ENCODE results near the gene MXD1. TPM values are rescaled to one million over a fixed set of nuclear protein-coding genes. Genes with fewer than 3 reads are reported as not detected.

MXD1 gene
- total and polyA plus RNA-seq, 2 of the 4 experiments (the other 2 are of a cell fraction): 2.0 to 3.7 TPM

DNA sequence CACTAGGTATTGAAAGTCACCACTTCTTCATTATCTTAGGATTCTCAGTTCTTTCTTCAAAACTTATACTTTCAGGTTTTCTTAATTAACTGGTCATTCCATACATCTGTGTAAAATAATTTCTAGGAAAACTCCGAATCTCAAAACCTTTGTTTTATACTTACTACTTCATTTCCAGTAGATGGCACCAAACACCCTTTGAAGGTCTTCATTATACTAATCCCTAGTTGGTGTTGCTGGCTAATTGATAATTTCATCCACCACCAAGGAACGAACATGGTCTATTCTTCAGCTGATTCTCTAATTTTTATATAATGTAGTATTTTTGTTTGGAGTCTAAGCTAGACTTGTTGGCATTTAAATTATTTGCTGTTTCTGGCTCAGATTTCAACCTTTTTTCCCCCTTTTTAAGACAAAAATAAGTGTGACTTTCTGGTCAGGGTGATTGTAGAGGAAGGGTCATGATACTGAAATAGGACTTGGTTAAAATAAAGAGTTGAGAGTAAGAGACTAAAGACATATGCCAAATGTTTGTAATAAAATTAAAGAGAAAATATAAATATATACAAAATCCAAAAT is 2.8 kb upstream of the MXD1 start:
- Histone ChIP-seq H4K91ac (ENCODE audit: insufficient read depth, low read depth, low read length) (no peak overlapping the region), H3K14ac (replicated peaks; ENCODE audit: low read depth, low read length) (no peak overlapping the region), H3K79me1 (ENCODE audit: low read depth in 1 of 2, low read length in 2 of 2) (peaks cover 1 to 11% of the 10 kb centered on the region in 2 experiments; a peak in 3 of 4 replicates), H4K20me1 (ENCODE audit: insufficient read depth, low read length) (no peaks in the 10 kb centered on the region), H2AK9ac (replicated peaks; ENCODE audit: low read depth, low read length, poor library complexity) (no peak overlapping the region), H3K4me3 (ENCODE audit: insufficient read depth, low read depth, low read length) (no peak overlapping the region), H3K4ac (ENCODE audit: low read depth, low read length) (no peak overlapping the region), H2BK20ac (ENCODE audit: low read depth, low read length) (no peak overlapping the region), H2AK5ac (ENCODE audit: low read depth, low read length) (no peak overlapping the region), H3K9me3 (ENCODE audit: control insufficient read depth, insufficient read depth, low read length) (no peaks in the 10 kb centered on the region), H3K4me1 (ENCODE audit: control insufficient read depth, insufficient read depth, low read length) (no peaks in the 10 kb centered on the region), H3K9ac (ENCODE audit: low read depth, low read length) (no peak overlapping the region), H3K18ac (ENCODE audit: low read depth, low read length) (no peak overlapping the region), H4K5ac (ENCODE audit: low read depth, low read length) (no peak overlapping the region), H3K27ac (ENCODE audit: insufficient read depth, low read length) (no peak overlapping the region), H3K23ac (ENCODE audit: low read depth, low read length) (no peak overlapping the region), H2BK5ac (ENCODE audit: low read depth, low read length, poor library complexity, severe bottlenecking) (no peak overlapping the region), H3K36me3 (ENCODE audit: control insufficient read depth, insufficient read depth, low read length) (peaks cover 6% of the 10 kb centered on the region), H3K56ac (ENCODE audit: extremely low read depth, insufficient read depth, low read length) (no peak overlapping the region), H4K8ac (ENCODE audit: low read depth in 2 of 2, low read length in 2 of 2) (no peak overlapping the region), H2BK15ac (ENCODE audit: low read depth, low read length) (no peak overlapping the region), H2BK120ac (ENCODE audit: low read depth, low read length) (no peak overlapping the region), H3K27me3 (ENCODE audit: control insufficient read depth, insufficient read depth, low read length) (no peaks in the 10 kb centered on the region), H2AFZ (replicated peaks; ENCODE audit: low read length, poor library complexity) (no peak overlapping the region), H3K9me1 (ENCODE audit: insufficient read depth, low read length) (no peaks in the 10 kb centered on the region), H3K4me2 (ENCODE audit: low read depth, low read length) (no peak overlapping the region)
- no TSS peak for BruUV-seq (replicated peaks)
- dilution Hi-C loops (cut with HindIII; ENCODE audit: low sequenced_read_pairs, unreplicated experiment): no loop called here
- intact Hi-C loops (cut with micrococcal nuclease): loop anchor here (5.0 kb wide), 1 partner anchor 390 kb away; the partner anchor contains the start of gene FAM136A
- POLR2A ChIA-PET (ENCODE audit: unreplicated experiment): interaction anchor here (0.5 kb wide), 1 partner anchor 182 kb away, joined by 6 read pairs; no protein-coding TSS in a partner anchor
- in situ Hi-C loops (cut with MboI; ENCODE audit: low sequenced_read_pairs): loop anchor here (25.0 kb wide), 1 partner anchor 325 kb away; the partner anchor contains the start of gene TIA1
- ATAC-seq (ENCODE audit: low read depth) (no peak), DNase-seq (peak; percentile 58)
- WGBS, 2 experiments (ENCODE audit: extremely low coverage in 2 of 2, insufficient read length in 1 of 2): no CpG with 5 or more reads among the region's 2 CpGs
- TF ChIP-seq NFE2L2 (IDR thresholded peaks at IDR 0.05; ENCODE audit: low read depth, low read length) (no peak), SMC3 (IDR thresholded peaks at IDR 0.05; ENCODE audit: low read depth, low read length) (peak; percentile 78), CHD1 (IDR thresholded peaks at IDR 0.05; ENCODE audit: low read depth, low read length) (no peak), RAD21 (IDR thresholded peaks at IDR 0.05; ENCODE audit: low read length) (peak; percentile 80), CEBPB (IDR thresholded peaks at IDR 0.05; ENCODE audit: low read depth, low read length) (no peak), RCOR1 (IDR thresholded peaks at IDR 0.05; ENCODE audit: insufficient replicate concordance, low read length) (no peak), CTCF (conservative IDR thresholded peaks at IDR 0.05; ENCODE audit: low read depth, low read length) (peak; percentile 71), MAFK (IDR thresholded peaks at IDR 0.05; ENCODE audit: low read depth, low read length) (no peak), RFX5 (IDR thresholded peaks at IDR 0.05; ENCODE audit: low read depth, low read length) (no peak), BHLHE40 (IDR thresholded peaks at IDR 0.05; ENCODE audit: low read depth, low read length) (no peak), POLR2A (IDR thresholded peaks at IDR 0.05; ENCODE audit: low read depth, low read length) (no peak), MXI1 (IDR thresholded peaks at IDR 0.05; ENCODE audit: borderline replicate concordance, low read depth, low read length) (no peak), MAZ (IDR thresholded peaks at IDR 0.05; ENCODE audit: borderline replicate concordance, low read depth, low read length) (no peak)
- TF ChIP-seq, protein P1, sequence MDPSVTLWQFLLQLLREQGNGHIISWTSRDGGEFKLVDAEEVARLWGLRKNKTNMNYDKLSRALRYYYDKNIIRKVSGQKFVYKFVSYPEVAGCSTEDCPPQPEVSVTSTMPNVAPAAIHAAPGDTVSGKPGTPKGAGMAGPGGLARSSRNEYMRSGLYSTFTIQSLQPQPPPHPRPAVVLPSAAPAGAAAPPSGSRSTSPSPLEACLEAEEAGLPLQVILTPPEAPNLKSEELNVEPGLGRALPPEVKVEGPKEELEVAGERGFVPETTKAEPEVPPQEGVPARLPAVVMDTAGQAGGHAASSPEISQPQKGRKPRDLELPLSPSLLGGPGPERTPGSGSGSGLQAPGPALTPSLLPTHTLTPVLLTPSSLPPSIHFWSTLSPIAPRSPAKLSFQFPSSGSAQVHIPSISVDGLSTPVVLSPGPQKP (IDR thresholded peaks at IDR 0.05; ENCODE audit: borderline replicate concordance, low read depth, low read length): no peak
- CTCF ChIA-PET: interaction anchor here (0.6 to 2.7 kb wide), 9 partner anchors 83 to 346 kb away, joined by 3 to 7 read pairs (median 4); partner anchors contain the start of gene PCYOX1
